Measurements from ENCODE around the gene DPAGT1.

The DPAGT1 gene

GRCh38 chr11:119100994-119101758 is 477 bp downstream of the DPAGT1 start (continued):
- TF ChIP-seq ZNF48 (tag by site-specific recombination; IDR thresholded peaks at IDR 0.05) = no peak

DNA sequence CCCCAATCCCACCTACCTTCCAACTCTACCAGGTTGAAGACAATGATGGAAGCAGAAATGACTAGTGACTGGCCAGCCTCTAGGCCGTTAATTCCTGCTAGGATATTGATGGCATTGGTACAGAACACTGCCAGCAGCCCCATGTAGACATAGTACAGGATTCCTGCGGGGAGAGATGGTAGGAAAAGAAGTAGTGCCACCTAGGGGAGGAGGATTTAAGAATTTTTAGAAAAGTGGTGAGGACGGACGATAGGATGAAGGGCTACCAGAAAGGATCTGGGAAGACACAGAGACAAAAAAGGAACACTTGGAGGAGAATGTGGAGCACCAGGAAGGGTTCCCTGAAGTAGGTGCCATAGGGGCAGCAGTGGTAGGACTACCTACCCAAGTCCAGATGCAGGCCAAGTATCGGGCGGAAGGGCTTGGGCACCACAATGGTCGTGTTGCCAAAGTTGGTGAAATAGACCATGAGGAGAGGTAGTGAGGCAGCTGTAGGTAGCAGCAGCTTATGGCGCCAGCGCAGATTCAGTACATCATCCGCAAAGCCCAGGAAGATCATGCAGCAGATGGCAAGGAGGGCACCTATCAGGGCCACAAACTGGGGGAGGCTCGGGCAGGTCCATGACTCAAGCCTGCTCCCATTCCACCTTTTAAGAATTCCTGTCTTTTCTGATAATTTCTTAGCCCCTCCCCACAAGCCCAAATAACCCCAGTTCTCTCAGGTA is 1.2 kb downstream of the DPAGT1 start:
- H3K36me3 ChIP-seq (ENCODE audit: control insufficient read depth in 2 of 2, insufficient read depth in 1 of 2, low read length in 2 of 2) = peaks cover 0 to 32% of the 10 kb centered on the region in 2 experiments; a peak in 1 of 3 replicates
- H3K27ac ChIP-seq (ENCODE audit: extremely low read depth, low read depth, low read length) = no peak overlapping the region
- H3K9me3 ChIP-seq (ENCODE audit: control insufficient read depth, insufficient read depth, low read depth, low read length) = no peaks in the 10 kb centered on the region
- H3K4me1 ChIP-seq (ENCODE audit: control insufficient read depth, insufficient read depth, low read length) = no peaks in the 10 kb centered on the region
- H3K4me3 ChIP-seq (ENCODE audit: low read depth, low read length) = peak overlapping the region; percentile 63
- ChIA-PET POLR2A (no interaction called here), CTCF (interaction anchor here (0.6 to 1.4 kb wide), 7 partner anchors 8 to 176 kb away, joined by 3 to 7 read pairs (median 3); partner anchors contain the start of gene VPS11)
- peak; percentile 63 for TF ChIP-seq CTCF (tag by site-specific recombination; IDR thresholded peaks at IDR 0.05)
- no peak for TF ChIP-seq ZNF132 (tag by site-specific recombination; IDR thresholded peaks at IDR 0.05; ENCODE audit: borderline replicate concordance)
- TF ChIP-seq, protein P1, sequence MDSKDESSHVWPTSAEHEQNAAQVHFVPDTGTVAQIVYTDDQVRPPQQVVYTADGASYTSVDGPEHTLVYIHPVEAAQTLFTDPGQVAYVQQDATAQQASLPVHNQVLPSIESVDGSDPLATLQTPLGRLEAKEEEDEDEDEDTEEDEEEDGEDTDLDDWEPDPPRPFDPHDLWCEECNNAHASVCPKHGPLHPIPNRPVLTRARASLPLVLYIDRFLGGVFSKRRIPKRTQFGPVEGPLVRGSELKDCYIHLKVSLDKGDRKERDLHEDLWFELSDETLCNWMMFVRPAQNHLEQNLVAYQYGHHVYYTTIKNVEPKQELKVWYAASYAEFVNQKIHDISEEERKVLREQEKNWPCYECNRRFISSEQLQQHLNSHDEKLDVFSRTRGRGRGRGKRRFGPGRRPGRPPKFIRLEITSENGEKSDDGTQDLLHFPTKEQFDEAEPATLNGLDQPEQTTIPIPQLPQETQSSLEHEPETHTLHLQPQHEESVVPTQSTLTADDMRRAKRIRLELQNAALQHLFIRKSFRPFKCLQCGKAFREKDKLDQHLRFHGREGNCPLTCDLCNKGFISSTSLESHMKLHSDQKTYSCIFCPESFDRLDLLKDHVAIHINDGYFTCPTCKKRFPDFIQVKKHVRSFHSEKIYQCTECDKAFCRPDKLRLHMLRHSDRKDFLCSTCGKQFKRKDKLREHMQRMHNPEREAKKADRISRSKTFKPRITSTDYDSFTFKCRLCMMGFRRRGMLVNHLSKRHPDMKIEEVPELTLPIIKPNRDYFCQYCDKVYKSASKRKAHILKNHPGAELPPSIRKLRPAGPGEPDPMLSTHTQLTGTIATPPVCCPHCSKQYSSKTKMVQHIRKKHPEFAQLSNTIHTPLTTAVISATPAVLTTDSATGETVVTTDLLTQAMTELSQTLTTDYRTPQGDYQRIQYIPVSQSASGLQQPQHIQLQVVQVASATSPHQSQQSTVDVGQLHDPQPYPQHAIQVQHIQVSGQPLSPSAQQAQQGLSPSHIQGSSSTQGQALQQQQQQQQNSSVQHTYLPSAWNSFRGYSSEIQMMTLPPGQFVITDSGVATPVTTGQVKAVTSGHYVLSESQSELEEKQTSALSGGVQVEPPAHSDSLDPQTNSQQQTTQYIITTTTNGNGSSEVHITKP (tag by site-specific recombination; IDR thresholded peaks at IDR 0.05) = peak; percentile 23; the same call in 1 of the 2 replicates
- TF ChIP-seq, protein P2, sequence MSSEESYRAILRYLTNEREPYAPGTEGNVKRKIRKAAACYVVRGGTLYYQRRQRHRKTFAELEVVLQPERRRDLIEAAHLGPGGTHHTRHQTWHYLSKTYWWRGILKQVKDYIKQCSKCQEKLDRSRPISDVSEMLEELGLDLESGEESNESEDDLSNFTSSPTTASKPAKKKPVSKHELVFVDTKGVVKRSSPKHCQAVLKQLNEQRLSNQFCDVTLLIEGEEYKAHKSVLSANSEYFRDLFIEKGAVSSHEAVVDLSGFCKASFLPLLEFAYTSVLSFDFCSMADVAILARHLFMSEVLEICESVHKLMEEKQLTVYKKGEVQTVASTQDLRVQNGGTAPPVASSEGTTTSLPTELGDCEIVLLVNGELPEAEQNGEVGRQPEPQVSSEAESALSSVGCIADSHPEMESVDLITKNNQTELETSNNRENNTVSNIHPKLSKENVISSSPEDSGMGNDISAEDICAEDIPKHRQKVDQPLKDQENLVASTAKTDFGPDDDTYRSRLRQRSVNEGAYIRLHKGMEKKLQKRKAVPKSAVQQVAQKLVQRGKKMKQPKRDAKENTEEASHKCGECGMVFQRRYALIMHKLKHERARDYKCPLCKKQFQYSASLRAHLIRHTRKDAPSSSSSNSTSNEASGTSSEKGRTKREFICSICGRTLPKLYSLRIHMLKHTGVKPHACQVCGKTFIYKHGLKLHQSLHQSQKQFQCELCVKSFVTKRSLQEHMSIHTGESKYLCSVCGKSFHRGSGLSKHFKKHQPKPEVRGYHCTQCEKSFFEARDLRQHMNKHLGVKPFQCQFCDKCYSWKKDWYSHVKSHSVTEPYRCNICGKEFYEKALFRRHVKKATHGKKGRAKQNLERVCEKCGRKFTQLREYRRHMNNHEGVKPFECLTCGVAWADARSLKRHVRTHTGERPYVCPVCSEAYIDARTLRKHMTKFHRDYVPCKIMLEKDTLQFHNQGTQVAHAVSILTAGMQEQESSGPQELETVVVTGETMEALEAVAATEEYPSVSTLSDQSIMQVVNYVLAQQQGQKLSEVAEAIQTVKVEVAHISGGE (tag by site-specific recombination; conservative IDR thresholded peaks at IDR 0.05; ENCODE audit: low read depth) = 0 out of 2 replicates have a peak, but pooled peaks have one; percentile 24
- peak; percentile 45 for TF ChIP-seq ZNF654 (tag by site-specific recombination; IDR thresholded peaks at IDR 0.05; ENCODE audit: low read depth)
- no peak for TF ChIP-seq ZNF692 (tag by site-specific recombination; IDR thresholded peaks at IDR 0.05)
- peak; percentile 43; the same call in 1 of the 2 replicates for TF ChIP-seq IKZF3 (tag by site-specific recombination; IDR thresholded peaks at IDR 0.05)

DNA sequence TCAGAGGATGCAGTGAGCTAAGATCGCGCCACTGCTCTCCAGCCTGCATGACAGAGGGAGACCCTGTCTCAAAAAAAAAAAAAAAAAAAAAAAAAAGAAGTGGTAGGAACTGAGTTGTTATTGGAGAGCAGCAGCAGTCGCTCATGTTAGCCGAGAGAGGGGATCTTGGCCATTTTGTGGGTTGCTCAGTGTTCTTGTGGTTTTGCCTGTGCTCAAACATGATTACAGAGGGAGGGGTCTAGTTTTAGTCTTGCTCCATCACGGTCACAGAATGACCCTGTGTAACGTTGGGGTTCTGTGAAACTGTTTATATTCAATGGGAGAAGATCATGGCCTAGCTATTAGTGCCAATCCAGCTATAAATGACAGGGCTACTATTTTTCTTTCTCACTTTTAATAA is 1.9 kb downstream of the DPAGT1 start:
- no peak overlapping the region for H3K27ac ChIP-seq (ENCODE audit: extremely low read depth, low read depth, low read length)
- H3K4me1 ChIP-seq (ENCODE audit: control insufficient read depth, insufficient read depth, low read length) = no peaks in the 10 kb centered on the region
- H3K36me3 ChIP-seq (ENCODE audit: control insufficient read depth in 2 of 2, insufficient read depth in 1 of 2, low read length in 2 of 2) = peaks cover 0 to 32% of the 10 kb centered on the region in 2 experiments; a peak in 1 of 3 replicates
- H3K4me3 ChIP-seq (ENCODE audit: low read depth, low read length) = no peak overlapping the region
- ChIA-PET POLR2A (no interaction called here), CTCF (interaction anchor here (0.6 to 2.0 kb wide), 9 partner anchors 9 to 273 kb away, joined by 3 to 7 read pairs (median 4); partner anchors contain the start of gene VPS11)
- no peaks in the 10 kb centered on the region for H3K9me3 ChIP-seq (ENCODE audit: control insufficient read depth, insufficient read depth, low read depth, low read length)
- TF ChIP-seq ZNF513 (tag by site-specific recombination; IDR thresholded peaks at IDR 0.05) (no peak), GFI1B (tag by site-specific recombination; IDR thresholded peaks at IDR 0.05) (no peak), SP2 (tag by site-specific recombination; IDR thresholded peaks at IDR 0.05) (no peak), SP7 (tag by site-specific recombination; IDR thresholded peaks at IDR 0.05) (no peak), KLF8 (tag by site-specific recombination; IDR thresholded peaks at IDR 0.05) (no peak), ZNF138 (tag by site-specific recombination; IDR thresholded peaks at IDR 0.05; ENCODE audit: borderline replicate concordance) (no peak), MEIS1 (CRISPR knock-in tag; IDR thresholded peaks at IDR 0.05; ENCODE audit: borderline replicate concordance) (no peak), KLF9 (tag by site-specific recombination; IDR thresholded peaks at IDR 0.05; ENCODE audit: low read depth) (no peak), ZSCAN23 (tag by site-specific recombination; IDR thresholded peaks at IDR 0.05) (no peak)
- TF ChIP-seq, protein P3, sequence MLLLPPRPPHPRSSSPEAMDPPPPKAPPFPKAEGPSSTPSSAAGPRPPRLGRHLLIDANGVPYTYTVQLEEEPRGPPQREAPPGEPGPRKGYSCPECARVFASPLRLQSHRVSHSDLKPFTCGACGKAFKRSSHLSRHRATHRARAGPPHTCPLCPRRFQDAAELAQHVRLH (tag by site-specific recombination; IDR thresholded peaks at IDR 0.05) = no peak
